Stimulated activated CD4-positive, alpha-beta T cell treated with anti-CD3 and anti-CD28 coated beads, Interleukin-12 subunit alpha, Interleukin-12 subunit beta, amount 100 ng/mL, for 48 hours (primary cell): ENCODE data around the gene EPC1.
A peak's percentile ranks its signal among the peaks of the same experiment; 100 is the strongest.

Source experiments
- DNase-seq, 3 donors: peaks; one replicate each; pipeline ENCODE4 v3.0.0-alpha.2; 2020; ENCODE audit warnings: low read depth in 2 of 3, low spot score in 1 of 3

EPC1 gene

DNA sequence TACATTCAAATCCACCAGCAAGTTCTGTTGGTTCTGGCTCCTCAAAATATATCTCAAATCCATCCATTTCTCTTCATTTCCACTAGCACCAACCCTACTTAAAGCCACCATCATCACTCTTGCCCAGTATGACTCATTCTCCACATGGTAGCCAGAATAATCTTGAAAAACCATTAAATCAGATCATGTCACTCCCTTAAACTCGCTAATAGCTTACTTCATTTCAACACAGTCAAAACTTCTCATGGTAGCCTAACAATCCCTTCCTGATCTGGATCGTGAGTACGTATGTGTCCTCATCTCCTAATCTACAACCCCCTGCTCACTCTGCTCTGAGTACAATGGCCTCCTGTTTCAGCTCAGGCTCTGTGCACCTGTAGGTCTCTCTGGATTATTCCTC is 8.7 kb downstream of the EPC1 start:
- no peak for DNase-seq

DNA sequence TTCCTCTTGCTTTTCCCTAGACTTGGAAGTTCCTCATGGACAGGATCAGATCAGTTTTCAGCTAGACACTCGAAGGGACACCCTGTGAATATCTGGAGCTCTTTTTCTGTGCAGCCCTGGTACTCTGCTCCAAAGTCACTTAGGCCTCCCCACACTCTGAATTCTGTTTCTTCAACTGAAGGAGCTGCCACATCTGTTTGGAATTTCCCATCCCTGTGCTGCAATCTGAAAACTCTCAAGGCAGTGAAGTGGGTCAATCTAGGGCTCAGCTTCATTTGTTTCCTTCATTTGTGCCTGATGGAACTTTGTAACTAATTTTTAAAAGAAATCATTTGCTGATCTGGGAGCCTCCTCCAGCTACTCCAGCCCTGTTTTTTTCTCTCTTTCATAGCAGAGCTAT is 9.6 kb downstream of the EPC1 start:
- DNase-seq: no peak

DNA sequence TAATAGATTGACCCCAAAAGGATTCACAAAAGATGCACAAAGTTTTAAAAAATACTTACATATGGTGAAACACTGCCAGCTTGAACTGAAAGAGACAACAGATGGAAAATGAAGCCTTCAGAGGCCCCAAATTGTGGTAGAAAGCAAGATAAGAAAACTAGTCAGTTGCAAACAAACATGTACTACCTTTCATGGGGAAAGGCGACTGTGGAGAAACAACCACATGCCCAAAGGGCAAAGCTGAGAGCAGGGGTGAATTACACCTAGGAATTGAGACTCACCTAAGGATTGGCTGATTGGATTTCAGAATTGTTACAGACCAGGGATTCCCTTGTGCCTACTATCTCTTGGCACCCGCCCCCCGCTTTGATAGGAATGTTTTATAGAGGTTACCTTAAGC is 13.1 kb downstream of the EPC1 start:
- no peak for DNase-seq

DNA sequence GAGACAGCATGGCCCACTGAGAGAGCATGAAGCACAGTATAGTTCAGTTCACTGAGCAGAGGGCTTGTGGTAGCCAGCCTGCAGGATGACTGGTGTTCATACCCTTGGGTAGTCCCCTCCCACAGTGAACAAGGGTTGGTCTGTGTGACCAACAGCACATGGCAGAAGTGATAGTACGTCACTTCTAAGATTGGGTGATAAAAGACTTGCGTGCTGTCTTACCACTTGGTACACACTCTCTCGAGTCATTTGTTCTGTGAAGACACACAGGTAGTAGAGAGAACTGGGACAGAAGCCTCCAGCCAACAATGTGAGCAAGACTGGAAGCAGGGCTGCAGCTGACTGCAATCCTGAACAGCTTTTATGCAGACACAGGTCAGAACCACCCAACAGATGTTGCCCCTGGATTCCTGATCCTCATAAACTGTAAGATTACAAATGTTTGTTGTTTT is 14.6 kb downstream of the EPC1 start:
- DNase-seq: peak; percentile 63 to 72 (median 72)

DNA sequence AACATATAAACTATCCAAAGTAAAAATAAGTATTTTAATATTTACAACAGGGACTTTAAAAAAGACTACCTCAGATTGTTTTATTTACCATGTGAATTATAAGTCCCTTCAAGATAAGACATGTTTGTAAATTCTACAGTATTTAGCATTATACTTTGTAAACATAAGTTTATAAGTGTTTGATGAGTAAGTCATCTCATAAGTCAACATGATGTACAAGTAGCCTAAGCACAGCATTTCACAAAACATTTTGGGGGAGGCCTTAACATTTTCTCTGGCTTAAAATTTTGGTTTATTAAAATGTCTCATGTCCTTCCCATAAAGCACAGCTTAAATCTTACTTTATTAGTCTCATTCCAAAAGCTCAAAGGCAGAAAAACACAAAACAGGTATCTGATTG is 15.4 kb downstream of the EPC1 start:
- DNase-seq: no peak

DNA sequence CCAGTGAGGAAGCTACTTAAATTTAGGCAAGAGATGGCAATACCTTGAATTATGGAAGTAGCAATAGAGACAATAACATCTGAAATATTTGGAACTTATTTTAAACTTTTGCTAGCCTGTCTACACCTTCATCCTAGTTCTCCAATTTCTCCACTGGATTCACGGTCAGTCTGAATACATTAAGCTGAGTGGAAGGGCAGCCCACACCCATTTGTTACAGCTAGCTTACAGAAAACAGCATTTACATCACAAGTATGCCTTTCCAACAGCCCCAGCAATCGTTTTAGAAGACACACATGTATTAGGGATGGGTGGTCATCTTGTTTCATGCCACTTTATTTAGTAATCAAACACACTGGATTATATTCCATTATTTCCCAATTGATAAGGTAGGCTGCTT is 16.7 kb downstream of the EPC1 start:
- no peak for DNase-seq

DNA sequence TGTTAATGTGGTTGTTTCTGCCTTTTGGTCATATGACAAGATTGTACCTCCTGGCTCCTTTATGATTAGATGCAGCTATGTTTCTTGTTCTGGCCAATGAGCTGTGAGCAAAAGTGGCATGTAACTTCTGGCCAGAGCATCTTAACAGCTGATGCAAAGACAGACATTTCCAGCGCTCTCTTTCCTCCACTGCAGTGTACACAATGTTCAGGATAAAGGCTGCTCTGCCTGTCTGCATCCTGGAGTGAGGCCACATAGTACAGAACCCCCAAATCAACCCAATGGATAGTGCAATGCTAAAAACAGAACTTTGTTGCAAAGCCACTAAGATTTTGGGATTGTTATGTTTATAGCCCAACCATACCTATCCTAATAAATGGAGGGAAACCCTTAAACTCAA is 17.9 kb downstream of the EPC1 start:
- no peak for DNase-seq

DNA sequence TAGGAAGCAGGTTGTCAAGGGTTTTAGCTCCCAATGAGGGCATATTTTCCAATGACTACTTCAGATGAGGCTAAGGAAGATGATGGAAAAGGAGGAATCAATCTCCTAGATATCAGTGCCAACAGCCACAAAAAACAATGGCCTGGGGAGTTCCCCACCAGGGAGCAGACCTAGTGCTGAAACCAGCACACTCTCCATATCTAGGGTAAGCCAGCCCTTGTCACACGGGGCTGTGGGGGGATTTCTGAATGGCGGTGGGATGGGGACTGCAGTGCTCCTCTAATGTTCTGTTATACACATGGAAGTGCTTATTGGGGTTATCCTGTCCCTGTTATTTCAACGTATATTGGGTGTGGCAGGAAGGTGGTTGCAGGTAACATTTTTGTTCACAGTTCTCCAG is 18.5 kb downstream of the EPC1 start:
- DNase-seq: no peak

DNA sequence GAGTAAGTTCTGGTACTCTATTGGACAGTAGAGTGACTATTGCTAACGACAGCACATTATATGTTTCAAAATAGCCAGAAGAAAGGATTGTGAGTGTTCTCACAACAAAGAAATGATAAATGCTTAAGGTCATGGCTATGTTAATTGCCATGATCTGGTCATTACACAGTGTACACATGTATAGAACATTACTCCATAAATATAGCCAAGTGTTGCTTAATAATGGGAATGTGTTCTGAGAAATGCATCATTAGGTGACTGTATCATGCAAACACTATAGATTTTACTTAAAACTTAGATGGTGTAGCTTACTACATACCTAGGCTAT is 19.6 kb downstream of the EPC1 start:
- DNase-seq: no peak

DNA sequence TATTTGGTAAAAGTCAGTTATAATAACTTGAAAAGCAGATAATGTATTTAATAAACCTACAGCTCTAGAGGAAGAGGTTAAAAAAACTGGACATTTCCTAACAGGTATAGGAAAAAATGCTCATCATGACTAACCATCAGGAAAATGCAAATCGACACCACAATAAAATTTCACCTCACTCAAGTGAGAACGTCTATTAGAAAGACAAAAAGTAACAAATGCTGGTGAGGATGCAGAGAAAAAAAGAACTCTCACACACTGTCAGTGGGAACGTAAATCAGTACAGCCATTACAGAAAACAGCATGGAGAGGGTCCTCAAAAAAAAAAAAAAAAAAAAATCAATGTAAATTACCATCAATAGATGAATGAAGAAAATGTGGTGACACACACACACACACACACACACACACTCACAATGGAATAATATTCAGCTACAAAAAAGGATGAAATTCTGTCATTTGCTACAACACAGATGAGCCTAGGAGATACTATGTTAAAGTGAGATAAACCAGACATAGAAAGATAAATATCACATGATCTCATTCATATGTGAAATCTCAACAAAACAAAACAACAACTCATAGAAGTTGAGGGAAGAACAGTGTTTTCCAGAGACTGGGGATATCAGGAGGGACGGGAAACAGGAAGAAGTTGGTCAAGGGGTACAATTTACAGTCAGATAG is 20.1 kb downstream of the EPC1 start:
- no peak for DNase-seq

DNA sequence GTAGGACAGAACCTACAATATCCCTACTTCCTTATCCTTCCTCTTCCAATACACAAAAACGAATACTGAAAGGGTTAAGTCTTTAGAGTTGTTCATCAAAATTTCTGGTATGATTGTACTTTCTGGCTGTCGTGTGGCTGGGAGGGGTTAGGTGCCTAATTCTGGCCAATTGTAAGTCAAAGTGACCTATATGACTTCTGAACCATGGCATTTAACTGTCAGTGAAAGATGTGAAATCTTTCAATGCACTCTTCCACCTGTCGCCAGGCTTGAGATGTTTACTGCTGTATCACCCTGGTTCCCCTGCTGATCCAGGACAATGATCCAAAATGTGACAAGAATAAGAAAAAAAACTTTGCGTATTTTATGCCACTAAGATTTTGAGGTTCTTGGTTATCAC is 20.8 kb downstream of the EPC1 start:
- no peak for DNase-seq

DNA sequence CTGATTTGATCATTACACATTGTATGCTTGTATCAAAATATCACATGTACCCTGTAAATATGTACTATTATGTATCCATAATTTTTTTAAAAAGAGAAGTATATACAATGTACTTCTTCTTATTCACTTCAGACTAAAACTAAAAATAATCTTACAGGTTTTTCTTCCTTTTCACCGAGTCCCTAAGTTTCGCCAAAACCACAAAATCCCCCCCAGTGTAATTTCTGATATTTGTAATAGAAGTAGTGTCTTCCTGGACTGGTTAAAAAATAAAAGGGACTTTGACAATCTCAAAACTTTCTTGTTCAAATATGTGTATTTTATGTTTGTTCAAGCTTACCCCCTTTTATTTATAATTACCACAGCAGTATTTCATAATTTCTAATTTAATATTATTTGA is 23.9 kb downstream of the EPC1 start:
- no peak for DNase-seq

DNA sequence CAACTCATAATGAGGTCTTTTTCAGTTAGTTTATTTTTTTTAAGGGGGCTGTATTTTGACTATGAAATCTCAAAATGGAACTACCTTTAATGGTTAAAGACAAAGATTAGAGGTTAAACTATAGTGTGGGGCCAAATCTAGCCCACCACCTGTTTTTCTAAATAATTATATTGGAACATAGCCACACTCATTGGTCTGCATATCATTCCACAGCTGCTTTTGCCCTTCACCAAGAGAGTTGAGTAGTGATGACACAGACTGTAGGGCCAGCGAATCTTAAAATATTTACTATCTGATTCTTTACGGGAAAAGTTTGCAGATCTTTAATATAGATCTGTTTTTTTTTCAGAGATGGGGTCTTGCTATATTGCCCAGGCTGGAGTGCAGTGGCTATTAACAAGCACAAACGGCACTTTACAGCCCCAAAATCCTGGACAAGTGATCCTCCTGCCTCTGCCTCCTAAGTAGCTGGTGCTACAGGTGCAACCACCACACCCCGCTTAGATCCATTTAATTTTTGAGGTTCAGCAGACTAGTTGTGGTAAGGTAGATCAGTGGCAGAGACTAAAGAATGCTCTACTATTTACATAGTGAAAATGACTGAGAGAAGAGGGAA is 25.8 kb downstream of the EPC1 start:
- DNase-seq: no peak

DNA sequence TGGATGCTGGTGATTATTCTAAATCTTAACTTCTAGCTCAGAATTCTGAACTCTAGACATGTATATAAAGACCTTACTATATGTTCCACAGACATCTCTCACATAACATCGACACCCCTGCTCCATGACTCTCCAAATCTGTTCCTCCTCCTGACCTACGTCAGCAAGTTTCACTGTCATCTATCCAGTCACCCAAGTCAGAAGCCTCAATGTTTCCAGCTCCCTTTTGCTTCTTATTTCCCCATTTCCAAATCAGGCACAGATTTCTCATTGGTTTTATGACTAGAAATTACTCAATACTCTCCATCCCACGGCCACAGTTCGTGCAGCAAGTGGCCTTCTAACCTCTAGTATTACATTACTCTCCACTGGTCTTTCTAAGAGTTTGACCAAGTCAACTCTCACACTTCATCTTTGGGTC is 28.5 kb downstream of the EPC1 start:
- peak in 1 of 3 donors; percentile 24 for DNase-seq

DNA sequence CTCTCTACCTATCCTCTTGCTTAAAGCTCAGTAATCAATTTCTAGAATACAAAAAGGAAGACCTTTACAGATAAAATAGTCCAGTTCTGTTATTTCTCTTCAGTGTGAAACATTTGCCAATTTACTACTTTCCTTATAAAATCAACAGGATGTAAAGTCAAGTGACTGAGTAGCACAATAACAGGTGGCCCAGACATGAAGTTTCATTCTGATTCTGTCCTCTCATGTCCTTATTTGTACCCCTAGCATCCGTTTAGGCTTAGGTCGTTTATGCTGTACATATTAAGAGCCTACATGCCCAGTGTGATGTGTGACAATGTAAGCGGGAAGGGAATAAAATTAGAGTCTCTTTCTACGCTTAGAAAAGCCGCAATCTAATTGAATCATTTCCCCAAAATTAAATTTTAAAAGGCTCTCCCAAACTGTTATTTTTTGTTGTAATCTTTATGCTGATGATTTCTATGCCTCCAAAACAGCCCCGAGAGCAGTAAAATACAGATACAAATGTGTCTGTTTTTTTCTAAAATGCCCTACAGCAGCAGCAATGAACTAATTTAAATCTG is 29.1 kb downstream of the EPC1 start:
- no peak for DNase-seq

DNA sequence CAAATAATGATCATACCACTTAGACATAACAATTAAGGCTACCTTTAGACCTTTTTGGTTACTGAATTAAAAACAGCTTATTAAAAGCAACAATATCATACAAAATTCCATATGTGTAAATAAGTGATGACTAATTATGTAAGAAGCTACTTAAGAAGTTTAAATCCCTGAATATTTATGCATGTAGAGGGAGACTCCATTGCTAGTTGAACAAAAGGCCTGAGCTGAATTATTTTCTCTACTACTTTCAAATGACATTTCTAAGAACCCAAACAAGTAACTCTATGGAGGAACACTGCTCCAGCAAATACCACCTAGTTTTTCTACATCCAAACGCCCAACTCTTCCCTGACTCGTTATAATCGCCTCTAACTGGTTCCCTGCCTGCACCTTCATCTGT is 31.5 kb downstream of the EPC1 start:
- no peak for DNase-seq

DNA sequence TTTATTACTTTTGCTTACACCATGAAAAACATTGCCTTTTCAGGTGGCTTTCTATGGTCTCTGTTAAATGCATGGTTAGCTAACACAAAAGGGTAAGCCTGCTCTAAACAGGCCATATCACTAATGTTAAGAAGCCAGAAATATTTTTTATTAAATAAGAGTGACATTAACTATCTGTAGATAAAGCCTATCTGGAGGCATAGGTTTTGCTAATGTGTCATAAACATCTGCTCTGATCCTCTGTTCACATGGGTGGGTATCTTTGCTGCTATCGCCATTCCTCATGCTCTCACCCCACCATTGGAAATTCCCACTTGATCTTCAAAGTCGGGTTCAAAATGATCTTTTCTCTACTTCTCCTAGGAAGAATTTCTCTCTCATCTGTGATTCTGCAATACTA is 32.4 kb downstream of the EPC1 start:
- DNase-seq: no peak

DNA sequence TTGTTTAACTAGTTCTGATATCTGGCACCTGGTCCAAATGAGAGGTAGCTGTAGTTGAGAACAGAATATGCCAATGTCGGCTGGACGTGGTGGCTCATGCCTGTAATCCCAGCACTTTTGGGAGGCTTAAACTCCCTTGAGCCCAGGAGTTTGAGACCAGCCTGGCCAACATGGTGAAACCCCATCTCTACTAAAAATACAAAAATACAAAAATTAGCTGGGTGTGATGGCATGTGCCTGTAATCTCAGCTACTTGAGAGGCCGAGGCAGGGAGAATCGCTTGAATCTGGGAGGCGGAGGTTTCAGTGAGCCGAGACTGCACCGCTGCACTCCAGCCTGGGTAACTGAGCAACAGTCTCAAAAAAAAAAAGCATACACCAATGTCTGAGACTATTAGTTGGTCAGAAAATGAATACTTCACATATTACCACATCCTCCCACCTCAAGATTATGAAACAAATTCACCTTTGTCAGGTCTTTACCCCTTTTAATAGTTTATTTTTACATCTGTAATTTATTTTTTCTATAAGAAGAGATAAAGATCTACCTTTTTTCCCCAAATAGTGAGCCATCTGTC is 38.8 kb downstream of the EPC1 start:
- DNase-seq: no peak

DNA sequence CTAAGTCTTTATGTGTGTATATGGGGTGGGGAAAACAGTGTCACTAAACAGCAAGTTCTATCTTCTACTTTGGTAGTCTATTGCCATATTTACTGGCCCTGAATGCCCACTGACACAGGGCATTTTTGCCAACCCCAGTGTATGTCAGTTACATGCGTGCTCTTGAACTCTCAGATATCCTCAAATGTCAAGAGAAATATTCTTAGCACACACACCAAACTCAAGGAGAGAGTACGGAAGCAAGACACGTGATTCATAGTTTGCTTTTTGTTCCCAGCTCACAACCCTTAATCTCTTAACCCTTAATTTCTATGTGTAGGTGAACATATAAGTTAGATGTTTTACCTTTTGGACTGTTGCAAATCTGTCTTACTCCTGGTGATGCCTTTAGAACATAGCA is 39.3 kb downstream of the EPC1 start:
- no peak for DNase-seq

DNA sequence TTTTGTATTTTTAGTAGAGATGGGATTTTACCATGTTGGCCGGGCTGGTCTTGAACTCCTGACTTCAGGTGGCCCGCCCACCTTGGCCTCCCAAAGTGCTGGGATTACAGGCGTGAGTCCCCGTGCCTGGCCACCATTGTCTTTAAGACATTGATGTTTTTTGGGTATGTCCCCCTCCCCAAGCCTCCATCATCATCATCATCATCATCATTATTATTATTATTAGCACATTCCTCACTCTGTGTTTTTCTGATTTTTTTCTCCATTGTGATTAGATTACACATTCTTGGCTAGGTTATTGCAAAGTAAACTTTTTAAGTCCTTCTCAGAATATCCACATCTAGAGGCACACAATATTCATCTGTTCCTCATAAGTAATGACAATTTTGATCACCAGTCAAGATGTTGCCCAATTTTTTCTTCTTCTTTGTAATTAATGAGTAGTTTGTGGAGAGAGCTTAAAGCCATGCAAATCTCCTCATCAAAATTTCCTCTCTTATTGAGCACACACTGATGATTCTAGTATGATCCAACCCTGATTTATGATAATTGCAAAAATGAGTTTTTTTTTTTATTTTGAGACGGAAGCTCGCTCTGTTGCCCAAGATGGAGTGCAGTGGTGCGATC is 47.5 kb downstream of the EPC1 start:
- DNase-seq: no peak

DNA sequence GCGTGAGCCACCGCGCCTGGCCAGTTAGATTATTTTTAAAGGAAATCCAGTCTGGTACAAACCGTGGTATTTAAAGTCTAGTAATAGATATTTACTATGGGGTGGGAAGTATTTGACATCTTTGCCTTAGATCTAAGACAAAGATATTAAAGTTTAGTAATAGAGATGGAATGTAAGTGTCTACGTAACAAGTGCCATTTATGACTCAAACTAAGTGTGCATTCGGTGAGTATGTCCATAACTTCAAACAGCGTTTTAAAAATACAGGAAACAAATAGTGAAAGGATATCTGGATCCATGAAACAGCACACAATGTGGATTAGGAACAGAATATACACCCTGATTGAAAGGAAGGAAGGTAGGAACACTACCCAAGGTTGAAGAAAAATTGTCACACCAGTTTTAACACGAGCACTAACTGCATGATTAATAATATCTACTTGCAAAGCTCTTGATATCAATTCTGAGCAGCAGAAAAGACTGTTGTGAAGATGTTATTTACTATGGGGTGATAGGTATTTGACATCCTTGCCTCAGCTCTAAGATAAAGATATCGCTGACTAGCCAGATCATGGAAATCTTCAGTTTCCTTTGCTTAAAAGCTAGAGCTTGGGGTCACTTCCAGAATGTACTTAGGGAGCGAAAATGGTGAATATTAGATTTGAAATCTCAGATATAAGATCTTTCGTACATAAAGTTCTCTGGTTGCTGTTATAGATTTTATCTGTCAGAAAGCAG is 48.7 kb downstream of the EPC1 start:
- DNase-seq: no peak

DNA sequence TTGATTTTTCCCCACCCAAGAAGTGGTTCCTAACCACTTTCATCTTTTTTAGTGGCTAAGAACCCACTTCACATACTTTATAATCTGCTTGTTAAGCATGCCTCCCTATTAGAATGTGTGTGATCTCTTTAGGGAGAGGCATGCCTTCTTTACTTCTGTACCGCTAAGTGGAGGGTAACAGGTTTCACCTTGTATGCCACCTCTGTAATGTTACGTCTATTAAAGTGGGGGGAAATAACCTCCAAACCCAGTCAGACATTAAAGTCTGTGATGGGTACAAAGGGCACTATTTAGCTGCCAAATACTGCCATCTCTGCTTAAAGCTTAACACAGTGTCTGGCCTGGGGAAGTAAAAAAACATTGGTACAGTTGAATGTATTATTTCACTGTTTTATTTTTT is 51.9 kb downstream of the EPC1 start:
- DNase-seq: no peak
